ENCODE results near the gene MYCN. TPM values are rescaled to one million over a fixed set of nuclear protein-coding genes. Genes with fewer than 3 reads are reported as not detected.

Gene MYCN
- total and polyA plus RNA-seq, 2 experiments from 2014 or later, result 8.9 to 16.7 TPM

- no peak for DNase-seq (ENCODE audit: low spot score)
- no peaks in the 10 kb centered on the region for H3K79me2 ChIP-seq
- no peaks in the 10 kb centered on the region for H3K9me3 ChIP-seq (ENCODE audit: low read depth)
- H3K4me1 ChIP-seq (ENCODE audit: insufficient read depth), result no peaks in the 10 kb centered on the region
- no peak overlapping the region for H3K4me3 ChIP-seq
- 86% methylated on average over 7 of the region's 7 CpGs for WGBS (ENCODE audit: low lambda C conversion rate, missing lambda C conversion rate)
- no peaks in the 10 kb centered on the region for H3K27me3 ChIP-seq
- no peak overlapping the region for H3K4me2 ChIP-seq
- H3K9me2 ChIP-seq (replicated peaks; ENCODE audit: insufficient read depth), result no peaks in the 10 kb centered on the region
- no peak overlapping the region for H3K27ac ChIP-seq
- TF ChIP-seq EZH2phosphoT487 (IDR thresholded peaks at IDR 0.05; ENCODE audit: low read depth, severe bottlenecking, unreplicated experiment), result no peak
- no peak for TF ChIP-seq CTCF (IDR thresholded peaks at IDR 0.05; ENCODE audit: poor library complexity)
- no peak for TF ChIP-seq EZH2 (IDR thresholded peaks at IDR 0.05; ENCODE audit: borderline replicate concordance)
- no peaks in the 10 kb centered on the region for H3K36me3 ChIP-seq (replicated peaks; ENCODE audit: insufficient read depth, low read depth)
- no peak overlapping the region for H2AFZ ChIP-seq
- no peaks in the 10 kb centered on the region for H4K20me1 ChIP-seq (ENCODE audit: insufficient read depth, poor library complexity, severe bottlenecking)
Measured at GRCh38 chr2:15973481-15974401, 33.4 kb downstream of the MYCN start.

- no peaks in the 10 kb centered on the region for H4K20me1 ChIP-seq (ENCODE audit: insufficient read depth, poor library complexity, severe bottlenecking)
- H3K4me2 ChIP-seq, result no peak overlapping the region
- H3K4me3 ChIP-seq, result no peak overlapping the region
- WGBS (ENCODE audit: low lambda C conversion rate, missing lambda C conversion rate), result 87% methylated on average over 5 of the region's 5 CpGs
- TF ChIP-seq EZH2 (IDR thresholded peaks at IDR 0.05; ENCODE audit: borderline replicate concordance), result no peak
- no peak for TF ChIP-seq EZH2phosphoT487 (IDR thresholded peaks at IDR 0.05; ENCODE audit: low read depth, severe bottlenecking, unreplicated experiment)
- TF ChIP-seq CTCF (IDR thresholded peaks at IDR 0.05; ENCODE audit: poor library complexity), result no peak
- H3K79me2 ChIP-seq, result no peaks in the 10 kb centered on the region
- no peak overlapping the region for H3K27ac ChIP-seq
- H3K9me3 ChIP-seq (ENCODE audit: low read depth), result no peaks in the 10 kb centered on the region
- no peak for DNase-seq (ENCODE audit: low spot score)
- H2AFZ ChIP-seq, result no peak overlapping the region
- no peaks in the 10 kb centered on the region for H3K4me1 ChIP-seq (ENCODE audit: insufficient read depth)
- H3K9me2 ChIP-seq (replicated peaks; ENCODE audit: insufficient read depth), result no peaks in the 10 kb centered on the region
- H3K36me3 ChIP-seq (replicated peaks; ENCODE audit: insufficient read depth, low read depth), result no peaks in the 10 kb centered on the region
- no peaks in the 10 kb centered on the region for H3K27me3 ChIP-seq
Measured at GRCh38 chr2:15974565-15975260, 34.4 kb downstream of the MYCN start.

GRCh38 chr2:15975261-15975600 lies 34.9 kb downstream of the MYCN start:
- no peaks in the 10 kb centered on the region for H3K79me2 ChIP-seq
- no peaks in the 10 kb centered on the region for H3K36me3 ChIP-seq (replicated peaks; ENCODE audit: insufficient read depth, low read depth)
- H3K4me1 ChIP-seq (ENCODE audit: insufficient read depth), result no peaks in the 10 kb centered on the region
- H3K9me2 ChIP-seq (replicated peaks; ENCODE audit: insufficient read depth), result no peaks in the 10 kb centered on the region
- TF ChIP-seq EZH2 (IDR thresholded peaks at IDR 0.05; ENCODE audit: borderline replicate concordance), result no peak
- TF ChIP-seq CTCF (IDR thresholded peaks at IDR 0.05; ENCODE audit: poor library complexity), result no peak
- no peak for TF ChIP-seq EZH2phosphoT487 (IDR thresholded peaks at IDR 0.05; ENCODE audit: low read depth, severe bottlenecking, unreplicated experiment)
- DNase-seq (ENCODE audit: low spot score), result no peak
- no peaks in the 10 kb centered on the region for H4K20me1 ChIP-seq (ENCODE audit: insufficient read depth, poor library complexity, severe bottlenecking)
- no peaks in the 10 kb centered on the region for H3K9me3 ChIP-seq (ENCODE audit: low read depth)
- no peaks in the 10 kb centered on the region for H3K27me3 ChIP-seq
- H3K4me3 ChIP-seq, result no peak overlapping the region
- no peak overlapping the region for H3K4me2 ChIP-seq
- H3K27ac ChIP-seq, result no peak overlapping the region
- no peak overlapping the region for H2AFZ ChIP-seq
- WGBS (ENCODE audit: low lambda C conversion rate, missing lambda C conversion rate), result 97% methylated on average over 3 of the region's 3 CpGs
